ENCODE measurements around the gene PTTG1IP2. TPM values are rescaled to one million over a fixed set of nuclear protein-coding genes. Genes with fewer than 3 reads are reported as not detected.

PTTG1IP2 gene
- total RNA-seq, 1 experiment from 2014 or later = not detected

- DNase-seq (ENCODE audit: low read depth, low spot score) = no peak
- in situ Hi-C loops (cut with HindIII; ENCODE audit: low pct_unique_long_range_greater_than_20kb, low sequenced_read_pairs) = no loop called here
These were observed 62.9 kb downstream of the PTTG1IP2 start for GRCh38 chr7:90532231-90532929.

GRCh38 chr7:90536449-90536848 lies 67.0 kb downstream of the PTTG1IP2 start:
- in situ Hi-C loops (cut with HindIII; ENCODE audit: low pct_unique_long_range_greater_than_20kb, low sequenced_read_pairs) = no loop called here
- DNase-seq (ENCODE audit: low read depth, low spot score) = no peak

DNA sequence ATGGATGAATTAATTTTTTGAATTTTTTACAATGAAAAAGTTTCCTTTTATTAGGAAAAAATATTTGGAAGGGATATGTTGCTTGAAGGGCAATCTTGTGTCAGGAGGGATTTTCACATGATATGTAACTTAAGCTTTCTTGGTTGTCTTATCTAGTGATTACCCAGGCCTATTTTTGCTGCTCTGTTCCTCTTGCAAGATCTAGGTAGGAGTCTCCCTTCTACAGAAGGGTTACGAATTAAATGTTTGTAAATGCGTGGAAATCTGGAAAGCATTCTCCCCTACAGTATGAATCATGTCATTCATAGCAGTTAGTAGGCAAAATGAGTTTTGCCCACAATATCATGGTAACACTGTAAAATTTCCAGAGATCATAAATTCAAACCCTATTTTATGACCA lies 69.0 kb downstream of the PTTG1IP2 start:
- in situ Hi-C loops (cut with HindIII; ENCODE audit: low pct_unique_long_range_greater_than_20kb, low sequenced_read_pairs) = no loop called here
- no peak for DNase-seq (ENCODE audit: low read depth, low spot score)

DNA sequence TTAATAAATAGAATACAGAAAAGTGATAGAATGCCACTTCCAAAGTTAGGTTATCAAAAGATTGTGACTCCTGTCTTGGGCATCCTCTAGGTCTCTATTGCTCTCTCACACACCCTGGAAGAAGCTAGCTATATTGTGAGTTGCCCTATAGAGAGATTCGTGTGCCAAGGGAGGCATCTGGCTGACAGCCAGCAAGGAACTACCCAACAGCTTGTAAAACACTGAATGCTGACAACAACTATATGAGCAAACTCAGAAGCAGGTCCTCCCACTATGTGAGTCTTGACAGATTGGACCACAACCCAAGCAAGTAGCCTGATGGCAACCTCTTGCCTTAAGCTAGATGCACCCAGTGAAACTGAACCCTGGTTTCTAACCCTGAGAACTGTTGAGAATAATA lies 71.0 kb downstream of the PTTG1IP2 start:
- in situ Hi-C loops (cut with HindIII; ENCODE audit: low pct_unique_long_range_greater_than_20kb, low sequenced_read_pairs) = no loop called here
- no peak for DNase-seq (ENCODE audit: low read depth, low spot score)

DNA sequence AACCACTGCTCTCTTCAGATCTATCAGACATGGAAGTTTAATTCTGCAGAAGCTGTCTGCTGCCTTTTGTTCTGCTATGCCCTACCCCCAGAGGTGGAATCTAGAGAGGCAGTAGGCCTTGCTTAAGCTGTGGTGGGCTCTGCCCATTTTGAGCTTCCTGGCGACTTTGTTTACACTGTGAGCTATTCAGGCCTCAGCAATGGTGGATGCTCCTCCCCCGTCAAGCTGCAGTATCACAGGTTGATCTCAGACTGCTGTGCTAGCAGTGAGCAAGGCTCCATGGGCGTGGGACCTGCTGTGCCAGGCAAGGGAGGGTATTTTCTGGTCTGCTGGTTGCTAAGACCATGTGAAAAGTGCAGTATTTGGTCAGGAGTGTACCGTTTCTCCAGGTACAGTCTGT lies 81.6 kb downstream of the PTTG1IP2 start:
- no peak for DNase-seq (ENCODE audit: low read depth, low spot score)
- in situ Hi-C loops (cut with HindIII; ENCODE audit: low pct_unique_long_range_greater_than_20kb, low sequenced_read_pairs) = no loop called here

DNA sequence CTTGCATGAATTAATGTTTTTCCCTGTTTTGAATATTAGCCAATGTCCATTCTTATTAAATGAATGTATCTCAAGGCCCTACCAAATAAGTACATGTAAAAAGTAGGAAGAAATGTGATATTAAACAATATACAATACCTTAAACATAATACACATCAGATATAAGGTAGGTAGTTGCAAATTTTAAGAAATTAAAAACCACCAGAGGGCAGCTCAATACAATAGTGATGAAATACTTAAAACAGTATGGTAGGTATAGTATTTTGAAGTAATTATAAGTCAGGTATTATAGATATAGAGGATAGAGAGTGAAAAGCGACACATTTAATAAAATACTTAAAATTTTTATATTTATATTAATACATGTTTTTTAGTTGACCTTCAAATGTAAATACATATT lies 83.1 kb downstream of the PTTG1IP2 start:
- peak; percentile 30 for DNase-seq (ENCODE audit: low read depth, low spot score)
- in situ Hi-C loops (cut with HindIII; ENCODE audit: low pct_unique_long_range_greater_than_20kb, low sequenced_read_pairs) = no loop called here

DNA sequence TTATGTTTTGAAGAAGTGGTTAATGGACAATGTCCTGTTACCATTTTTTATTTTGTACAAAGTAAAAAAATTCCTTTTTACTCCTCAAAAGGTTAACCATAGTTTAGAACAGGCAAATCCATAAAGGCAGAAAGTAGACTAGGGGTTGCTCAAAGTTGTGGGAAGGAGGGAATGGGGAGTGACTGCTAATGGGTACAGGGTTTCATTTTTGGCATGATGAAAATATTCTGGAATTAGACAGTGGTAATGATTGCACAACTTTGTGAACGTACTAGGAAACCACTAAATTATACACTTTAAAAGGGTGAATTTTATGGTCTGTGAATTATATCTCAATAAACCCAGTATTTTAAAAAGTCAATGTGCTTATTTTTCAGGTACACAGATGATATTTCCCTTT lies 91.3 kb downstream of the PTTG1IP2 start:
- no peak for DNase-seq (ENCODE audit: low read depth, low spot score)
- in situ Hi-C loops (cut with HindIII; ENCODE audit: low pct_unique_long_range_greater_than_20kb, low sequenced_read_pairs) = no loop called here

Other genes with a start within 250 kb of the PTTG1IP2 start
- gene CFAP69, start 224.5 kb upstream of the PTTG1IP2 start, total RNA-seq (2014; rRNA removed; shearing (Covaris generic)) = 2.1 and 6.6 TPM in 2 replicates
- not detected in 2 replicates for gene FAM237B, start 148.3 kb upstream of the PTTG1IP2 start, total RNA-seq (2014; rRNA removed; shearing (Covaris generic))
- 44.1 and 48.8 TPM in 2 replicates for gene GTPBP10, start 122.9 kb upstream of the PTTG1IP2 start, total RNA-seq (2014; rRNA removed; shearing (Covaris generic))
- 143 and 151 TPM in 2 replicates for gene CLDN12, start 66.2 kb upstream of the PTTG1IP2 start, total RNA-seq (2014; rRNA removed; shearing (Covaris generic))
- gene CDK14, start 126.7 kb downstream of the PTTG1IP2 start, total RNA-seq (2014; rRNA removed; shearing (Covaris generic)) = 2.0 and 2.3 TPM in 2 replicates

Data from SK-MEL-5 (cell line).